Activated effector memory CD4-positive, alpha-beta T cell treated with Interleukin-2 at 50 U/mL for 16 hours (primary cell): Measurements from ENCODE around the gene PRRG1.
"Not testable (repeated sequence)": the region's sequence is repeated elsewhere in the genome, so short reads cannot be mapped to it uniquely, and the experiment has no call there.

ENCODE experiments used
- DNase-seq: peaks from one replicate; pipeline ENCODE4 v3.0.0-alpha.2; 2020

The PRRG1 gene

DNA sequence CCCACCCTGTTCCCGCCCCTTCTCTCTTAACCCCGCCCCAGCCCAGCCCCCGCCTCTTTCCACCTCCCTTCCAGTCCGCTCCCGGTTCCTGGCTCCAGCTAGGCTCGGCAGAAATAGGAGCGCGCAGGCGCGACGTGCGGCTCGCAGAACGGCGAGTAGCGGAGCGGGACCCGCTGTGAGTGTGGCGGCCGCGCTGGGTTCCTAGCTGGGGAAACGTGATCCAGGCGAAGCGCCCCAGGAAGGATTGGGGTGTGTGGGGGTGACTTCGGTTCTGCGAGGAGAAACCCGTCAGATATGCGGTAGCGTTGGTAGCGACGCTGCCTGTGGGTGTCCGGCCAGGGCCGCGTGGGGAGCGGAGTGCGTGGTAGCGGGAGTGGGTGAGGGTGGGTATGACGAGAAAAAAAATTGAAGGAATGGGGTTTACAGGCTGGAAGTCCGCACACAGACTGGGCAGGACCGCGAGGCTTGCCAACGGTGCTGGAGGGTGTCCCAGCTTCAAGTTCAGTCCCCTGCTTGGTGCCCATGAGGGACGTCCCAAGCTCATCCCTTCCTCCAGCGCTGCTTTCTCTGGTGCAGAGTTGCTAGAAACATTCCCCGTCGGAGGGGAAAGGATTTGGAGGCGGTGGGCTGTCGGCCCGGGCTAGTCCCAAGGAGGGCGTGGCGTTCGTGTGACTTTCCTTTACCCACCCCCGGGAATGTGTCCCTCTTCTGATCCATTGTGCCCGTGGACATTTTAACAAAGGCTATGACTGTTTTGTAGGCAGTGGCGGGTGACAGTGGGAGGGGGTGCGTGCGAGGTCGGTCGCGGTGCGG, at the start of gene PRRG1:
TSS of gene PRRG1 (plus strand) at position 144 of the 813 bp plus-strand sequence. CDS start 56,886 bp downstream, outside the sequence.
- no peak for DNase-seq

DNA sequence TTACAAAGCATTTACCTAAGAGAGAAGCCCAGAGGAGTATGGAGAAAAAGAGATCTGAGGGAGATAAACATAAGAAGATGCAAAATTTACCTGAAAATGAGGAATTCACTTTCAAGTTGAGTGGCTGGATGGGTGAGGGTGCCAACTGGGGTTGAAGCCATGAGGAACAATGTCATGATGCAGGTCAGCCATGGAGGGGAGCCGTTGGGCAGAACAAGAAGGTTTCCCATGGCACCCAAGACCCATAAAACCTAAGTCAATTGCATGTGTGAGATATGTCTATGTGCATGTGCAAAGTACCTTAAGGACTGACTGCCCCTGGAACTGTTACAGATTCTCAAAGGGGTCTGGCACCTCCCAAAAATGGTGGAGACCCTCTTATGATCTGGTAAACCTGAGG, 46.6 kb upstream of the PRRG1 start:
- no peak for DNase-seq

DNA sequence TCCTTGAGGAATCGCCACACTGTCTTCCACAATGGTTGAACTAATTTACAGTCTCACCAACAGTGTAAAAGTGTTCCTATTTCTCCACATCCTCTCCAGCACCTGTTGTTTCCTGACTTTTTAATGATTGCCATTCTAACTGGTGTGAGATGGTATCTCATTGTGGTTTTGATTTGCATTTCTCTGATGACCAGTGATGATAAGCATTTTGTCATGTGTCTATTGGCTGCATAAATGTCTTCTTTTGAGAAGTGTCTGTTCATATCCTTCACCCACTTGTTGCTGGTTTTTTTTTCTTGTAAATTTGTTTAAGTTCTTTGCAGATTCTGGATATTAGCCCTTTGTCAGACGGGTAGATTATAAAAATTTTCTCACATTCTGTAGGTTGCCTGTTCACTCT, 43.9 kb upstream of the PRRG1 start:
- not testable (repeated sequence) for DNase-seq

DNA sequence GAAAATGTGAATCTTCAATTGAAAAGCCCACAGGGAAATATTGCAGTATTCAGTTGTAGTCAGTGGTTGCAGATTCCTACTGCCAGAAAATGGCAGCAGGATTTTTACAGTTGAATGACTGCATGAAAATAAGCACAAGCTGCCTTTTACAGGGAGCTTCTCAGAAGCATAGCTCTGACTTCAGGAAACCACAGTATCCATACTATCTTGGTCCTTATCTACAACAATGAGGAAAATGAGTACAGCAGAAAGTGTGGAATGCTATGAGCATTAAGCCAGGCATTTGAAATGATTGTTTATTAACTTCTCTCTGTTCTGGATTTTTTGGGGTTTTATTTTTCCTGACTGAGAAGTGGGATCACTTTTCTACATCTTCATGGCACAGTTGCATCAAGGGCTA, 34.6 kb upstream of the PRRG1 start:
- no peak for DNase-seq

DNA sequence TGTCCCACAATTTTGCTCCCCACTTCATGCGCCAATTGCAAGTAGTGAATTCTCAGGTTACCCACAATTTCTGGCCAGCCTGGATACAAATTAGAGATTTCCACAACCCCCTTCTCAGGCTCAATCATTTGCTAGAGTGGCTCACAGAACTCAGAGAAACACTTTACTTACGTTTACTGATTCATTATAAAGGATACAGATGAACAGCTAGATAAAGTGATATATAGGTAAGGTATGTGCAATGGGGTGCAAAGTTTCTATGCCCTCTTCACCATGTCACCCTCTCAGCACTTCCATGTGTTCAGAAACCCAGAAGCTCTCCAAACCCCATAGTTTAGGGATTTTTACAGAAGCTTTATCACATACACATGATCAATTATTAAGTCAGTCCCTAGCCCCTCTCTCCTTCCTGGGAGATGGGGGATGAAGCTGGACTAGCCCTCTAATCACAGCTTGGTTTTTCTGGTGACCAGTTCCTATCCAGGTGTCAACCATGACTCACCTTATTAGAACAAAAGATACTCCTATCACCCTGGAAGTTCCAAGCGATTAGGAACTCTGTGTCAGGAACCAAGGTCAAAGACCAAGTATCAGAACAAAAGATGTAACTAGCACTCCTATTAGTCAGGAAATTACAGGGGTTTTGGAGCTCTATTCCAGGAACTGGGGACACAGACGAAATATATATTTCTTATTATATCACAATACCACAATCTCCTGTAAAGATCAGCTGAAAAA, 33.5 kb upstream of the PRRG1 start:
- no peak for DNase-seq

DNA sequence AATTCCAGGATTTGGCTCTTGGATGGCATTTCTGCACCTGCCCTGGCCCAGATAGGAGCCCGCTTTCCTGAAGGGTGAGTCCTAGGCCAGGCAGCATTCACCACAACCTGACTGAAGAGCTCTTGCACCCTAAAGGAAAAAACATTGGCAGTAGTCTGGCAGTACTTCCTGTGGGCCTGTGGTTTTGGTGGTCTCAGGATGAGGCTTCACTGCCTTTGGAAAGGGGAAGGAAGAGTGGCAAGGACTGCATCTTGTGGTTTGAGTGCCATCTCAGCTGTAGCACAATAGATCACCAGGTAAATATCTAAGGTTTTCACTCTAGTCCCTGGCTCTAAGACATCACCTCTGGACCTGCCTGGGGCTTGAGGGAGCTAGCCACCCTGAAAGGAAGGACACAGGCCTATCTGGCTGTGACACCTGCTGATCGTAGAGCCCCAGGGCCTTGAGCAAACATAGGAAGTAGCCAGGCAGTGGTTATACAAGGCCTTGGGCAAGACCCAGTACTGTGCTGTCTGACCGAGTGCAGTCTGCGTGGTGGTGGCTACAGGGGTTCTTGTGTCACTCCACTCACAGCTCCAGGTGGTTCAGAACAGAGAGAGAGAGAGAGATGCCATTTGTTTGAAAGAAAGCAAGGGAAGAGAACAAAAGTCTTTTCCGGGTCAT, 28.5 kb upstream of the PRRG1 start:
- no peak for DNase-seq

DNA sequence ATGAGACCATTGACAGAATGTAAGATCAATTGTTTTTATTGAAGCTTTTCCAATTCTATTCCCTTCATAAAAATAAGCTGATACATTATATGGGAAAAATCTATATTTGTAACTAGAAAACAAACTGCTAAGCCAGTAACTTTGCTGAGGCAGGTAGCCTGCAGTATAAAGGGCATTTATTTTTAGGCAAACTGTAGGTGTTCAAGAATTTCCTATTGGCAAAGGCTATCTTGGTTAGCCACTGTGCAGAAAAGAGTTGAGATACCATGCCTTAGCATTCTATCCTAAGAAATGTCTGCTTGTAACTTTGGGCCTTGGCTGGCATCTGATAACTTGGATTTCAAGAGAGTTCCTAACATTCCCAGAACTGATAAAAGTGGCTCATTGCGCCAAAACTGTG, 18.5 kb upstream of the PRRG1 start:
- DNase-seq: no peak

DNA sequence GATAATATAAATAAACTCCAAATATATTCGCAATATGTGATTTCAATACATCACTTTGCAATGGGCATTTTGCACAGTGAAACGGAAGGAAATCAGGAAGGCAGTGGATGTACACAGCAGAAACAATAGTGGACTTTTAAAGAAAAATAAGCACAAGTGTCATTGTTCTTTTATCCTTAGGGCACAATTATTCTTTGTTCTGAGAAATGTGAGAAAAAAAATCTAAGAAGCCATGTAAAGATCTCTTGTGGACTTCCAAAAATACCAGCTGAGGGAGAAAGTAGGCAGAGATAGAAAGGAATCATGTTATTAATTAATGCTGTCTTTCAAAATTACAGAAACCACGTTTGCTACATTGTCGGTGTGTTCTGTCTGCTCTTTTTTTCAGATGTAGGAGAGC, 17.6 kb upstream of the PRRG1 start:
- DNase-seq: no peak

DNA sequence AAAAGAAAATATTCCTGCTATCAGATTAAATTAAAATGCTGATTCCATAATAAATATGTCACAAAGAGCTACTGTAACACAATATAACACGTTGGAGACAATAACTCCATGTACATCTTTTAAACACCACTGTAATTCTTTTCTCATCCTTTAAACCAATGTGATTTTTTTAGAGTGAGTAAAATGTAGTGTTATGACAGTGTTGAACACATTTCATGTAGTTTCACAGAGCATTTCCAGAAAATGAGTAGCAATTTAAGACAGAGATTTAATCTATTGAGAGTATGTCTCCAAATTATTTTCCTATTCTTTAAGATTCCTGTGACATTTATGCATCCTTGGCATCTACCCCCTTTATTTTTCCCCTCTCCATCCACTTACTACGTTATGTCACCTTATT, 17.1 kb upstream of the PRRG1 start:
- DNase-seq: no peak

DNA sequence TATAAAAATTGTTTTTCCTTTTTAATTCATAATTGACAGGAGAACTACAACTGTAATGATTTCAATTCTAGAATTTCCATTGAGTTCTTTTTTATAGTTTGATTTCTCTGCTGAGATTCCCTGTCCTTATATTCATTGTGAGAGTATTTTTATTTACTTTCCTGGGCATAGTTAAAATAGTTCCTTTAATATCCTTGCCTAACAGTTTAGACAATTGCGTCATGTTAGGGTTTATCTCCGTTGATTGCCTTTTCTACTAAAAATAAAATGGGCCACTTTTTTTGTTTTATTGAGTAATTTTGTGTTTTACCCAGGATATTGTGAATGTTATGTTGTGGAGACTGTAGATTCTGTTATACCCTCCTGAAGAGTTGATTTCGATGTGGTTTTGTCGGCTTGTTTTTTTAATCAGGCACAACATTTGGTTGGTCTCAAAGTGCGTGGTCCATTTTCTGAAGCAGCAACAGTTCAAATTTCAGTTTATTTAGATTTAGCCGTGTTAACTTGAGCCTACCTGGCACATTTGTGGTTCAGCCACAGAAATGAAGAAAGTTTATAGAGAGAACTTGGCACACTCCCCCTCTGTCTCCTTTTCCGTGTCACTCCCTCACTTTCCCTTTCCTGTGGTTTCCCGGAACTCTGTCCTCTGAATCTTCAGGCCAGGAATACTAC, 16.0 kb upstream of the PRRG1 start:
- DNase-seq: no peak

DNA sequence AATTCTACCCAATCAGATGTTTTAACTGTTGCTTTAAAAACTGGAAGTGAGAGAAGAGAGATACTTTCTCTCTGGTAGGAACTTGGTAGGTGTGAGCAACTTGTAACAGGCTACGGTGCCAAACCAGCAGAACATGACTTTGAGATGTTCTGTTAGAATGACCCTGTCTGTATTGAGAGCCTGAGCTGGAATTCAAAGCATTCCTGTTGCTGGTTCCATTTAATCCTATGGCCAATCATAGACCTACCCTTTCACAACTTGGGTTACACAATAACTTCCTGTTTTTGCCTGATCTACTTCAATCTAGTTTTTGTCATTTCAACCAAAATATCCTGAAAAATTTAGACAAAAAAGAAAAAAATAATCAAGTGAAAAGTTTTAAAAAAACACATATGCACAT, 1.7 kb upstream of the PRRG1 start:
- no peak for DNase-seq

DNA sequence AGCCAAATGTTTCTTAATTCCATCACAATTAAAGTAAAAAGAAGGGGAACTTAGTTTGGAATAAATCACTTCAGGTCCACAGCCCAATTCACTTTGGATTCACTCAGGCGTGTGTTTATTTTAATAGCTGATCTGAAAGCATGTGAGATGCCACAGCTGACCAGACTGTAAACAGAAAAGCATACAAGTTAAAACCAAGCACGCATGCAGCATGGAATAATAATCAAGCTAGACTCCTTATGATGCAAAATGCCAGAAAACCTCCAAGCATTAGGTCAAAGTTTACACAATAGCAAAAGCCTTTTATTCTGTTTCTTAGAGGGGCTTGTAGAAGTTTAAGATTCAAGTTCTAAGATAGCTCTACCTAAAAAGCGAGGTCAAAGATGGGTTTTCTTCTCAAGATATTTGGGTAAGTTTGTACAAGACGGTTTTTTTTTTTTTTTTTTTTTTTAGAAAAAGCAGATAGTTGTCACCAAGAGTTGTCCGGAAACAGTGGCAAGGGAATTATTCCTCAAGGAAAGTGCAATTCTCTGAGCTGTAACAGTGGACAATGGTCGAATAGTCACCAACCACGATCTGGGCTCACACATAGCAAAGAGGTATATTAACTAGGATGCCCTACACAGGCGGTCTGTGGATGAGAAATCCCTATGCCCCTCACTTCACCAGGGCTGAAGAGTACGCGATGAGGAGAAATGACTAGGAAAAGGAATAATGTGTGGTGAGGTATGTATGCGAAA, 763 bp upstream of the PRRG1 start:
- no peak for DNase-seq

DNA sequence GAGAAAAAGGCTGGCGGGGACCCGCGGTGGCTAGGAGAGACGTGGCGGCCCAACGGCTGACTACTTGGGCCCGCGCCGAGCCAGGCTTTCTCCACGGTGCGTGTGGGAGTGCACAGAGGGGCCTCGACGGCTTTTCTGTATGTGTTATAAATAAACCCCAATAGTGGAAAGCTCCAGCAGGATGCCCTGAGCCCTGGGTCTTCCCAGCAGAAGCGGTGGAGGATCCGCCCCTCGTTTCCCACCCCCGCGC, 268 bp upstream of the PRRG1 start:
- no peak for DNase-seq

DNA sequence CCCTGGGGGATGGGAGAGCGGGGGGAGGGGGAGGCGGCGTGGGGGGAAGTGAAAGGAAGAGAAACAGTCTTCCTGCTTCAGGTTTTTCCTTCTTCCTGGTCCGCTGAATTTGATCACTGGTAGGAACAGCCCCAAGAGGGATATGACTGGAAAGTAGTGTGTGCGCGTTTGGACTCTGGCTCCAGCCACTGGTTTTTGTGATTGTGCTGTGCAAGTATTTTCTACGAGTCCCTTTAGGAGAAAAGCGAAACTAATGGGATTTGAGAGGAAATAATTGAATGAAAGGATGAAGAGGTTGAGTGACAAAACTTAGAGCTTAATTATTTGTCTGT, 836 bp downstream of the PRRG1 start:
- no peak for DNase-seq

DNA sequence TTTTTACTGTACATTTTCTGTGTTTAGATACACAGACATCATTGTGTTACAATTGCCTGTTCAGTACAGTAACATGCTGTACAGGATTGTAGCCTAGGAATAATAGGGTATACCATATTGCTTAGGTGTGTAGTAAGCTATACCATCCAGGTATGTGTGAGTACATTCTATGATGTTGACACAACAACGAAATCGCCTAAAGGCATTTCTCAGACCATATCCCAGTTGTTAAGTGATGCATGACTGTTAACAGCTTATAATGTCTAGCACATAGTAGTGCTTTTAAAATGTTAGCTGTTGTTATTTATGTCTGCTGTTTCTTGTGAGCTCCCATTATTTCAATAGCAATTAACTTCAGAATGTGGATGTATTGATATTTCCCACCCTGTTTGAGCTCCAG, 4.5 kb downstream of the PRRG1 start:
- no peak for DNase-seq

DNA sequence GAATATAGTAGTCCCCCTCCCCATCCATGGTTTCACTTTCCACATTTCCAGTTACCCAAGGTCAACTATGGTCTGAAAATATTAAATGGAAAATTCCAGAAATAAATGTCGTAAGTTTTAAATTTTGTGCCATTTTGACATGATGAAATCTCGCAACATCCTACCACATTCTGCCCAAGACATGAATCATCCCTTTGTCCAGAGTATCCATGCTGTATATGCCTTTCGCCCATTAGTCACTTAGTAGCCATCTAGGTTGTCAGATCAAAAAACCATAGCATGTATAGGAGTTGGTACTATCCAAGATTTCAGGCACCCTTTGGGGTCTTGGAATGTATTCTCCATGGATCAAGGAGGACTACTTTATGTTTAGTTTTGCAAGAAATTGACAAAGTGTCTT, 8.3 kb downstream of the PRRG1 start:
- DNase-seq: no peak

DNA sequence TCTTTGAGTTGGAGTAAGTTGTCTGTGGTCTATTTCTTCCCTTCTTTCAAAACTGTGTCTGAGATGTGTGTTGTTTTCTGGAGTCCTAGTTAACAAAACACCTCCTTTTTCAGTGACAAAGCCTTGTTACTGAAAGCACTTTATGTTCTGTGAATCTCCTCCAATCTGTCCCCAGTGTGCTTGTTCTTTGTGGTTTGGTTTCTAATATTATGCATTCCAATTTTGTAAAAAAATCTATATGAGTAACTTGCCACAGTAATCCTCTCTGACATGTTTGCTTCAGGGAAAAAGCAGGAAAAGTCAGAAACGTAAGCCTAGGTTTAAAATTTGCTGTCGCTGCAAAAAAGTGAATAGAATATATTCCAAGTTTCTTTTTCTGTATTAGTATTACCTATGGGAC, 12.4 kb downstream of the PRRG1 start:
- DNase-seq: no peak

DNA sequence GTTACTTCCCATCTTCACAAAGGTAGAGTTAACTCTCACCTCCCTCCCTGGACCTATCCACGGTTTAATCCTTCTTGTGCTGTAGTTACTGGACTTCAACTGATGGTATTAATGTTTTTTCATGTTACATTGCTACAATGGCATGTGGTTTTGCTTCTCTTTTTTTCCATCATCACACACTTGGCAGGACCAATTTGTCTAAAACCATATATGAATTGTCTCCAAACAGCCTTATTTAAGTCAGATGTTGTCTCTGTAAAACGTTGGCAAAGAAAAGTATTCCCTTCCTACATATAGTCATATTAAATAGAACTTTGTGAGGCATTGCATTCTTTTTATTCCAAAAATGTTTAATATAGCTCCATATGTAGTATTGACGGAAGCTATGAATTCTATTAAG, 15.5 kb downstream of the PRRG1 start:
- no peak for DNase-seq

DNA sequence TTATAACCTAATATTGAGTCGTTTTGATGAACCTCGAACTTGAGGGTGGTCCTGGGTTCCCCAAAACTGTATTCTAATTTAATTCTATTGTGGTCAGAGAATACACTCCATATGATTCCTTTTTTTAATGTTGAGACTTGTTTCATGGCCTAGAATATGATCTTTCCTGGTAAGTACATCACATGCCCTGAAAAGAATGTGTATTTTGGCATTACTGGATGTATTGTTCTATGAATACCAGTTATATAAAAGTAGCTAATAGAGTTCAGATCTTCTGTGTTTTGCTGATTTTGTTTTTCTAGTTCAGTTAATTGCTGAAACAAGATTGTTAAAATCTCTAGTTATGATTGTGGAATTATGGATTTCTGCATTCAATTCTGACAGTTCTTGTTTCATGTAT, 18.8 kb downstream of the PRRG1 start:
- no peak for DNase-seq

DNA sequence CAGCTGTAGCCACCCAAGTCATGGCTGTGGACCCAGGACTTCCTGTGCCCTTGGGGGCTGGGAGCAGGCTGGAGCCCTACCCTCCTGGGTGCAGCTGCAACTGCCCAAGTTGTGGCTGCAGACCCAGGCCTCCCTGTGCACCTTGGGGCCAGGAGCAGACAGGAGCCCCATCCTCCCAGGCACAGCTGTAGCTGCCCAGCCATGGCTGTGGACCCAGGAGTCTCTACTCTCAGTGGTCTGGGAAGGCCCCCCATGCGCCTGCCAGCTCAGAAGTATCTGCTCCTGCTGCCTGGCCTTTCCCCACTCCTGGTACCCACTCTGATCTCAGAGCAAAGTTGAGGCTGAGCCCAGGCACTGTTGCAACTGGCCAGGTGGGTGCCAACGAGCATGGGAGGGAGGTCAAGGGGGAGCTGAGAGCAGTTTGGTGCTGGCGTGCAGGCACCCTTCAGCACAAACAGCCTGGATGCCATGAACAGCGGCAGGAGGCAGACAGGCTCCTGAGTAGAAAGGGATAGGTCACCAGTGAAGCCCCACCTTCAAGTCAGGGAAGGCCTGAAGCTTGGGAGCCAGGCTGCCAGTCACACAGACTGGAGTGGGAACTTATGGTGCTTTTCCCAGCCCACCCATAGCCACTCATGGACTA, 21.5 kb downstream of the PRRG1 start:
- DNase-seq: no peak

DNA sequence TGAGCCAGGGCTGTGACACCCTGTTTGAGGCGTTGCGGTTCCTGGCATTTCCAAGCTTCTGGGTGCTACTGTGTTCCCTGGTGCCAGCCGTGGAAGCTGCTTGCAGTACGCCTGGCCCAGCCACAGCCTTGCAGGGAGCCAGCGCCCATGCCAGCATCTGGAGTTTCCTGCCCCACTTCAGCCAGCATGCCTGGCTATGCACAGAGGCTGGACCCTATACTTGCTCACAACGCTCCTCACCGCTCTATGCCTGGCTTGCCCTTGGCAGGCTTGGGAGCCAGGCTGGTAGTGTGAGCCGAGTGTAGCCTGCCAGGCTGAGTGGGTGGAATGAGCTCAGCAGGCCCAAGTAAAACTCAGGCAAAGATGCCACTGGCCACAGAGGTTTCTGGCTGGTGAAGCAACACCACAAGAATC, 22.4 kb downstream of the PRRG1 start:
- no peak for DNase-seq

DNA sequence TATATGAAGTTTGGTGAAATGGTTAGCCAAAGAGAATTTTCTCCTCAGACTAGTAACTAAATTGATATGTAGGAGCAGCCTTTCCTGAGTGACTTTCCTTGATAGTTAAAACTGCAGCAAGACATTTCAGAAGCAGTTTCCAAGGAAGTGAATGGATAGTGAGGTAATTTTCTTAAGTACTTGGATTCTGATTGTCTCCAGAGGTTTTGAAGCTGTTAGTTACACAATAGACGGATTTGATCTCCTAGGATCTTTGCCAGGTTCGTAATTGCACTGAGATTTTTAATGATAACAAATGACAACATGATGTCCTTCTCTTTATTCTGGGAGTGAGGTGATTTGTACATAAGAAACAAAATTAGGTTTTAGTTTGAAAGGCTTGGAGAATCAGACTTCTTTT, 29.2 kb downstream of the PRRG1 start:
- DNase-seq: no peak

DNA sequence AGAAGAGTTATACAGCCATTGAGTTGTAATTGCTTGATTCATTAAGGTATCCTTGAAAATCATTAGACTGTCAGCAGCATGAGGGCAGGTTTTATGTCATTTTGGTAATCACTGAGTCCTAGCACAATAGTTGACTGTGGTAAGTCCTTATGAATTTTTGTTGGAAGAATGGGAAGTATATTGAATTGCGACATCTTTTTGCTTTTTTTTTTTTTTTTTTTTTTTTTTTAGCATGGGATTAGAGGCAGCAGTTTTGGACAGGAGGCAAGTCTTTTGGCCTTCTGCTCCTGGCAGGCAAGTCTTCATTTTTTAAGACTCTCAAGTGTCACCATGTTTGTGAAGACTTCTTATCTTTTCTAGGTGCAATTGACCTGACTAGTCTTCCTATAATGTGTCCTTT, 29.7 kb downstream of the PRRG1 start:
- no peak for DNase-seq
